HepG2 (cell line): ENCODE results near the gene TSGA10. TPM values are rescaled to one million over a fixed set of nuclear protein-coding genes. Genes with fewer than 3 reads are reported as not detected.

Source experiments
- ATAC-seq: fragments of 200-7000 bp; cut with Tn5 transposase; 3 replicates; pipeline ENCODE4 v1.9.1; 2020; ENCODE audit warnings: mild to moderate bottlenecking, moderate library complexity
- BruUV-seq: library from RNA; stranded (reverse); fragments of 400-500 nt; replicated peaks from 2 replicates; lab custom pipeline; 2021; lab: Mats Ljungman, UMichigan
- CTCF ChIA-PET: fragments of 300-600 bp; formaldehyde crosslinking; extraction: SDS; loops from one replicate; lab custom pipeline; 2021; ENCODE audit warnings: low total read pairs, inconsistent platforms, low intra/inter-chr PET ratio; lab: Yijun Ruan, JAX
- POLR2A ChIA-PET: fragments of 350-600 bp; sonication (Branson Sonifier 250); formaldehyde crosslinking; loops from one replicate; lab custom pipeline; 2020; ENCODE audit warnings: antibody characterized with exemption, inconsistent platforms; lab: Yijun Ruan, JAX
- DNase-seq: peaks from one replicate; pipeline ENCODE4 v3.0.0-alpha.2; 2015; ENCODE audit warnings: low spot score
- FAIRE-seq: peaks from 3 replicates; lab custom pipeline; 2011; peaks lifted over from hg19 to GRCh38; lab: Jason Lieb, UNC
- H2AFZ ChIP-seq: one replicate; pipeline ENCODE4 v1.6.1; 2011; ENCODE audit warnings: low read length, inconsistent platforms
- H3K27ac ChIP-seq: fragments of 300-600 bp; 3 replicates; pipeline ENCODE4 v1.8.0; 2011; ENCODE audit warnings: mixed run types, mild to moderate bottlenecking, mixed read lengths, low read length, inconsistent platforms; ENCODE audit not compliant: insufficient read depth; ENCODE audit errors: extremely low read length
- H3K27me3 ChIP-seq, 2 experiments: fragments of 200-600 bp in 1 of 2; 2 replicates in 1 of 2; 3 replicates in 1 of 2; pipeline versions ENCODE4 v1.6.0 to v1.8.0; 2011; ENCODE audit warnings: low read length in 2 of 2, mild to moderate bottlenecking in 2 of 2, moderate library complexity in 2 of 2, inconsistent platforms in 1 of 2; ENCODE audit not compliant: insufficient read depth in 2 of 2, control insufficient read depth in 1 of 2
- H3K36me3 ChIP-seq, 2 experiments: fragments of 200-600 bp in 1 of 2; replicated peaks in 1 of 2; 2 replicates in 1 of 2; 3 replicates in 1 of 2; pipeline versions ENCODE4 v1.5.1 to v1.8.0; 2011; ENCODE audit warnings: low read length in 2 of 2, inconsistent platforms in 1 of 2; ENCODE audit not compliant: insufficient read depth in 2 of 2, control insufficient read depth in 1 of 2
- H3K4me1 ChIP-seq: 2 replicates; pipeline ENCODE4 v1.5.1; 2012; ENCODE audit warnings: low read length, inconsistent platforms; ENCODE audit not compliant: insufficient read depth
- H3K4me2 ChIP-seq: 2 replicates; pipeline ENCODE4 v1.6.0; 2011; ENCODE audit warnings: low read depth, low read length, inconsistent platforms
- H3K4me3 ChIP-seq, 3 experiments: fragments of 200-600 bp in 1 of 3; sonication (generic), shearing (Covaris generic) in 1 of 3; replicated peaks in 1 of 3; 2 replicates each; pipeline ENCODE4 v1.5.1; 2011 to 2016; ENCODE audit warnings: low read length in 3 of 3, inconsistent platforms in 2 of 3, low read depth in 2 of 3, mild to moderate bottlenecking in 2 of 3, control low read depth in 1 of 3, mixed read lengths in 1 of 3; ENCODE audit not compliant: insufficient read depth in 1 of 3
- H3K79me2 ChIP-seq: one replicate; pipeline ENCODE4 v1.6.1; 2011; ENCODE audit warnings: low read length, inconsistent platforms; ENCODE audit not compliant: insufficient read depth
- H3K9ac ChIP-seq: 2 replicates; pipeline ENCODE4 v1.6.0; 2011; ENCODE audit warnings: mild to moderate bottlenecking, low read depth, low read length, inconsistent platforms; ENCODE audit not compliant: insufficient read depth
- H3K9me3 ChIP-seq: 2 replicates; pipeline ENCODE4 v1.5.1; 2012; ENCODE audit warnings: mild to moderate bottlenecking, low read length
- H4K20me1 ChIP-seq: 2 replicates; pipeline ENCODE4 v1.6.0; 2011; ENCODE audit warnings: inconsistent platforms, mild to moderate bottlenecking, low read length, moderate library complexity; ENCODE audit not compliant: insufficient read depth
- CTCF ChIP-seq: sonication (generic); formaldehyde crosslinking; IDR thresholded peaks from 2 replicates; pipeline ENCODE4 v1.5.0; 2020; ENCODE audit warnings: mild to moderate bottlenecking, missing genetic modification reagents, moderate library complexity
- WGBS: methylation state at CpG from one replicate; pipeline ENCODE4 v1.1.6; 2017; ENCODE audit warnings: low lambda C conversion rate; 5-methylcytosine and 5-hydroxymethylcytosine counted together
- in situ Hi-C: cut with HindIII; loops from 2 replicates; pipeline ENCODE4 v1.10.0; 2017; ENCODE audit warnings: low pct_unique_long_range_greater_than_20kb; ENCODE audit not compliant: extremely low pct_ligation_motif_present
- intact Hi-C: fragments of 100-400 bp; cut with micrococcal nuclease; formaldehyde crosslinking; loops from one replicate; pipeline ENCODE4 v1.10.0; 2022; ENCODE audit not compliant: unreplicated experiment
- polyA plus RNA-seq, 8 experiments: library from polyadenylated mRNA; depleted of rRNA in 3 of 8; stranded (reverse) in 7 of 8; unstranded in 1 of 8; fragments of >200 nt; fragmentation: Illumina TruSeq in 4 of 8; extraction: Trizol in 4 of 8; gene quantifications; 2 replicates each; pipeline versions ENCODE4 v1.2.1 to v1.2.3, GENCODE V29; 2011 to 2016; ENCODE audit warnings: low read depth in 4 of 8, missing spikeins in 1 of 8, mixed read lengths in 1 of 8; ENCODE audit not compliant: insufficient read depth in 1 of 8
- total RNA-seq, 5 experiments: library from RNA; depleted of rRNA; stranded (reverse); fragments of >200 nt; fragmentation: Illumina TruSeq; extraction: Trizol; gene quantifications; 2 replicates each; pipeline ENCODE4 v1.2.3, GENCODE V29; 2016; ENCODE audit warnings: low read depth in 1 of 5
- TF ChIP-seq, protein P1 (sequence below): sonication (generic); formaldehyde crosslinking; IDR thresholded peaks from 2 replicates; pipeline ENCODE4 v1.4.0; 2020; ENCODE audit warnings: low read depth, missing genetic modification reagents

Gene TSGA10
- total and polyA plus RNA-seq, 2 of the 13 experiments (the other 11 are each of a cell fraction or from before 2014, with no cell fraction given), result 4.7 to 13.1 TPM

DNA sequence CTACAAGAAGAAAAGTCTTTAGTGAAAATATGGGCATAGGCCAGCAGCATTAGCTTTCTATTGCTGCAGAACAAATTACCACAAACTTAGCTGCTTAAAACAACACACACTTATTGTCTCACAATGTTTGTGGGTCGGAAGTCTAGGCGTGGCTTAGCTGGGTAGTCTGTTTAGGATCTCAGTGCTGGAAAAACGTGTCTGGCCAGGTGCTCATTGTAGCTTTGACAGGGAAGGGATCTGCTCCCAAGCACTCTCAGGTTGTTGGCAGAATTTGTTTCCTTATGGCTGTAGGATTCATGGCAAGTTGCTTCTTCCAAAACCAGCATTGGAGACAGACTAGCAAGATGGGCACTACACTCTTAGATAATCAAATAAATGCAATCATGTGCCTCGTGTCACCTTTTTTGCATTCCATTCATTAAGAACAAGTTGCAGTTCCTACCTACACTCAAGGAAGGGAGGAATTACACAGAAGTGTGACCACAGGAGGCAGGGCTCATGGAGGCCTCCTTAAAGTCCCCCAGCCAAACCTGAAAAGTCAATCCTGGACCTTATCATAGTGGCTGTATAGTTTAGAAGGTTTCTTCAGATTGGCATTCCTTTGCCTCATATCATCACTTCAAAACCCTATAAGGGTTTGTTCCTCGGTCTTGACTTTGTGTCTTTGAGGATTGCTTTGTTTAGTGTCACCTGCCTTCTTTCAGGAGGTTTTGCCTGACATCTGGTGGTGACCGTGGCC, 43.5 kb upstream of the TSGA10 start:
- POLR2A ChIA-PET, result interaction anchor here (1.0 kb wide), 1 partner anchor 18 kb away, joined by 3 read pairs; no protein-coding TSS in a partner anchor
- TF ChIP-seq, protein P1, sequence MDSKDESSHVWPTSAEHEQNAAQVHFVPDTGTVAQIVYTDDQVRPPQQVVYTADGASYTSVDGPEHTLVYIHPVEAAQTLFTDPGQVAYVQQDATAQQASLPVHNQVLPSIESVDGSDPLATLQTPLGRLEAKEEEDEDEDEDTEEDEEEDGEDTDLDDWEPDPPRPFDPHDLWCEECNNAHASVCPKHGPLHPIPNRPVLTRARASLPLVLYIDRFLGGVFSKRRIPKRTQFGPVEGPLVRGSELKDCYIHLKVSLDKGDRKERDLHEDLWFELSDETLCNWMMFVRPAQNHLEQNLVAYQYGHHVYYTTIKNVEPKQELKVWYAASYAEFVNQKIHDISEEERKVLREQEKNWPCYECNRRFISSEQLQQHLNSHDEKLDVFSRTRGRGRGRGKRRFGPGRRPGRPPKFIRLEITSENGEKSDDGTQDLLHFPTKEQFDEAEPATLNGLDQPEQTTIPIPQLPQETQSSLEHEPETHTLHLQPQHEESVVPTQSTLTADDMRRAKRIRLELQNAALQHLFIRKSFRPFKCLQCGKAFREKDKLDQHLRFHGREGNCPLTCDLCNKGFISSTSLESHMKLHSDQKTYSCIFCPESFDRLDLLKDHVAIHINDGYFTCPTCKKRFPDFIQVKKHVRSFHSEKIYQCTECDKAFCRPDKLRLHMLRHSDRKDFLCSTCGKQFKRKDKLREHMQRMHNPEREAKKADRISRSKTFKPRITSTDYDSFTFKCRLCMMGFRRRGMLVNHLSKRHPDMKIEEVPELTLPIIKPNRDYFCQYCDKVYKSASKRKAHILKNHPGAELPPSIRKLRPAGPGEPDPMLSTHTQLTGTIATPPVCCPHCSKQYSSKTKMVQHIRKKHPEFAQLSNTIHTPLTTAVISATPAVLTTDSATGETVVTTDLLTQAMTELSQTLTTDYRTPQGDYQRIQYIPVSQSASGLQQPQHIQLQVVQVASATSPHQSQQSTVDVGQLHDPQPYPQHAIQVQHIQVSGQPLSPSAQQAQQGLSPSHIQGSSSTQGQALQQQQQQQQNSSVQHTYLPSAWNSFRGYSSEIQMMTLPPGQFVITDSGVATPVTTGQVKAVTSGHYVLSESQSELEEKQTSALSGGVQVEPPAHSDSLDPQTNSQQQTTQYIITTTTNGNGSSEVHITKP (CRISPR knock-in tag), result no peak
- peak; percentile 37 for TF ChIP-seq CTCF
- WGBS, result 94% methylated on average over 6 of the region's 6 CpGs
- in situ Hi-C loops (no loop called here), intact Hi-C loops (no loop called here)
- Histone ChIP-seq H3K79me2 (no peaks in the 10 kb centered on the region), H2AFZ (no peak overlapping the region), H3K4me2 (no peak overlapping the region), H3K9ac (no peak overlapping the region), H3K4me1 (no peaks in the 10 kb centered on the region), H4K20me1 (no peaks in the 10 kb centered on the region), H3K27me3 (no peaks in the 10 kb centered on the region), H3K9me3 (no peaks in the 10 kb centered on the region), H3K4me3 (no peak overlapping the region), H3K27ac (no peak overlapping the region), H3K36me3 (peaks cover 11 to 30% of the 10 kb centered on the region in 2 experiments)
- no TSS peak for BruUV-seq
- FAIRE-seq, result no peak
- CTCF ChIA-PET, result no interaction called here
- DNase-seq, result no peak
- ATAC-seq, result no peak
